GM19023 (cell line): Measurements from ENCODE around the gene ADAMTS6.

Source experiments
- ATAC-seq: cut with Tn5 transposase; IDR thresholded peaks from one replicate; pipeline ENCODE4 v1.9.1; 2021; ENCODE audit warnings: mild to moderate bottlenecking, moderate library complexity; ENCODE audit not compliant: unreplicated experiment

ADAMTS6 gene

DNA sequence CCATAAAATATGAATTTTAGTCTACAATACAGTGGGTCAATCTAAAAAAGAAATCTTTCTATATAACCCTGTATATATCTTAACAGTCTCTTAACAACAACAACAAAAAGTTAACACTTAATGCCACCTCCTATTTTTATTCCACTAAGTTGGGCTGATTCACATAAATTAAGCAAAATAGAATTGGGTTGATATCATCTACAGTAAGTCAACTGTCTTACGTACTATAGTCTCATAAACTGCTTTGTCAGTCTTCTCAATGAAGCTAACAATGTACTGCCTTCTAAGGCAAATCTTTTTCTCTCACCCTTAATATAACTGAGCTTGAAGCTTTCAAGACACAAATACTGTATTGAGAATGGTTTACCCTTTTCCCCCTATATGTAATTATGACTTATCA, 185.7 kb downstream of the ADAMTS6 start:
- ATAC-seq = no peak

DNA sequence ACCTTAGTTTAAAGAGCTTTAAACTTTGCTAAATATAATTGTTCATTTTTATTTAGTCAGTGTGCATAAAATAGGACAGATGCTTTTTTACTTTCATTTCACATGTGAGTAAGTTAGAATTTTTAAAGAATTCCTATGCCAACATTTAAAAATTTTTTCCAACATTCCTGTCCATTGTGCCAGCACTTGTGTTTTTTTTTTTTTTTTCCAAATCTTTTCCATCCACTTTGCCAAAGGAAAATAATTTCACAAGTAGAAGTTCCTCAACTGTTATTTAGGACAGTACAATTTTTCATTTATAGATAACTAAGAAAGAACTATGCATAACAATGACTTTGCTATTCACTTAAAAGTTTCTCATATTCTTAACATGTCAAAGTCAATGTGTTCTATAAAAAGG, 189.5 kb downstream of the ADAMTS6 start:
- no peak for ATAC-seq

DNA sequence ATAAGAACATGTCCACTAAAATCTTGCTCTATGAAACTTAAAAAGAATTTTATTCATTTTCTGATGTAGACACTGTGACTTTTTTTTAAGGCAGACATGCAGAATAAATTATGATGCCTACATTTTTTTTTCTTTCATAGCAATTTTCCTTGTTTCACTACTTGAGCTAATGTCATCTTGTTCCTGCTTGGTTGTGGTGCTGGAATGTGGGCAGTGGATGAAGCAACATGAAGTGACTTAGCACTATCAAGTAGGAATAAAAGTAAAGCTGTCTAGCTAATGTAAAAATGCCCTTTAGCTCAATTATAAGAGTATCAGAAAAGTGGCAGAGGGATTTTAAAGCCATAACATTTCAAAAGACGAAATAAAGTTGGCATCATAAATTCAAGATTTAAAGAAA, 191.0 kb downstream of the ADAMTS6 start:
- ATAC-seq = no peak

DNA sequence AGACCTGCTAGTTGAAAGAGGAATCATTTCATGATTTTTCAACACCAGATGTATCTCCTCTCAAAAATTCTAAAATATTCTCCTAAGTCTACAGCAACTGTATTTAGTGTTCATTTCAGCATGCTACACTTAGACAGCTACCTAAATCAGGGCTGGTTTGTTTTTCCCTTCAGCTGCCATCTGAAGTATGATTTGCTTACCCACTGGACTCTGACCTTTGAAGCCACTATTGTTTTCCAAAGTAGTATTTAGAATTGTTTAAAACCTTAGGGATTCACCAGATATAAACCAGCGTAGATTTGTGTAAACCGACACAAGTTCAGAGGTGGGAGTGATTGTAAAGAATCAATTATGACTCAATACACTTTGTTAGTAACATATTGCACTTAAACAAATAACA, 193.1 kb downstream of the ADAMTS6 start:
- no peak for ATAC-seq

DNA sequence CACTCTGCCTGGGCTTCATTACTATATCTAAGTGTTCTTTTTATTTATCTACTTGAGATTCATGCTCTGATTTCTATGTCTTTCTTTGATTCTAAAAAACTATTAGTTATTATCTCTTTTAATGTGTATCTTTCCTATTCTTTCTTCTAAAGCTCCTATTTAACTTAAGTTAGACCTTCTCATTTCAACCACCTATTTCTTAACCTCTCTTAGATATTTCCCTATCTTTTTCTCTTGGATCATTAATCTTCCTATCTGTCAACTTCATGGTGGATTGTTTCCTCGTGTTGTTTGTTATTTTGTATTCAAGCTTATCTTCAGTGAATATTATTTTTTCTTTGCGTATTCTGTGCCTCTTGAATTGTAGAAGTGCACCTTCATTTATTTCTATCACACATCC, 202.1 kb downstream of the ADAMTS6 start:
- ATAC-seq = no peak

DNA sequence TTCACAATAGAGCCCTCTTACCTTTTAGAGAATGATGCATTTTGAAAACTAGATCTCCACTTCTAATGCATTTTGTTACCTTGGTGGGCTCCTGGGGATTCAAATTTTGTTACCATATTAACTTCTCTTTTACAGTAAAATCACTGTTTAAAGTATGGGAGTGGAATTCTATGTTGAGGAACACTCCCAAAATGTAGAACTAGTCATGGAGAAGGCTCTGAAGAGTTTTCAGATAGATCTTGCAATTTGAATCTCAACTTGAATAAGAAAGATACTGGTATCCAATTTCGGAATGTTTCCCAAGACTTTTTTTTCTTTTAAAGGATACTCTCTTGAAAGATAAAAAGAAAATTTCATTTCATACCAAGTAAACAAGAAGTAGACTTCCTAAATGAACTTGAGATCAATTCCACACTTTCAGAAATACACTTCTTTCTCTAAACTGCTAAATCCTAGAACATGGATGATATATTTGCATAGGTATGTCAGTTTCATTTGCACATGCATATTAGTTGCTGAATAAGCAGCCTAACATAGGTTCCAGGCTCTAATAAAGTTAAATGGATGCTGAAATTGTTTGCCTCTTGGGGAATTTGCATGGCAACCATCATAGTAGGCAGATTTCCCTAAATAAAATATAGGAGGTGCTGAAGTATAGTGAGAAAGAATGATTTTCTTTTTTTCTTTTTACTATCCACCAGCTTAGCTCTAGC, 205.4 kb downstream of the ADAMTS6 start:
- no peak for ATAC-seq

DNA sequence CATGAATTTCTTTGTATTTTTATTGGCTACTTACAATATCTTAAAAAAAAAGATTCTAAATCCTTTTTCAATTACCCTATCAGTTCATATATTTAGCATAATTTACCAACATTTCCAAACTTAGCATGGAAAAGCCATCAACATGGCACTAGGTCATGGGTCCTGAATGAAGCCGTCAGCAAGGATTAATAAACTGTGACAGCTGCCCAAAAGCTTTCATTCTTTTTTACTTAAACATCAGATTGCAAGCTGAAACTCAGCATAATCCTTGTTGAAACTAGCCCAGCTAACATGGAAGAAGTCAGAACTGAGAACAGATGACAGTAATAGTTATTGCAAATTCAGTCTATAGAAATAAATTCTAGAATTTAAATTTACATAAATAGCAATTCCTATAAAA, 209.8 kb downstream of the ADAMTS6 start:
- ATAC-seq = no peak

DNA sequence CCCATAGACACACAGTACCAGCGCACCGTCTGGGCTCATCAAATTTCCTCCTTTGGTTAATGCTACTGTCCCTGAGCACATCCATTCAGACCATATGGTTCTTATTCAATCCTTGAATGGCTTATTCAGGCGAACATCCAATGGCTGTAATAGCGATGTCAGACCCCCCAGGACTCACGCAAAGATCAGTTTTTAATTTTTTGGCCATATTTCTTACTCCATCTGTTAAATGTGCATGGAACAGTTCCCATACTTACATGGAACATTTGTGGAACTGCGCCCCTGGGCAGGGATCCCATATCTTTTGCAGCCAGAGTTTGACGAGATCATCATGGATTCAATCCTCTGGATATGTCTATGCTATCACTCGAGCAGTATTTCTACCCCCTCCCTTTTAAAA, 213.2 kb downstream of the ADAMTS6 start:
- no peak for ATAC-seq

DNA sequence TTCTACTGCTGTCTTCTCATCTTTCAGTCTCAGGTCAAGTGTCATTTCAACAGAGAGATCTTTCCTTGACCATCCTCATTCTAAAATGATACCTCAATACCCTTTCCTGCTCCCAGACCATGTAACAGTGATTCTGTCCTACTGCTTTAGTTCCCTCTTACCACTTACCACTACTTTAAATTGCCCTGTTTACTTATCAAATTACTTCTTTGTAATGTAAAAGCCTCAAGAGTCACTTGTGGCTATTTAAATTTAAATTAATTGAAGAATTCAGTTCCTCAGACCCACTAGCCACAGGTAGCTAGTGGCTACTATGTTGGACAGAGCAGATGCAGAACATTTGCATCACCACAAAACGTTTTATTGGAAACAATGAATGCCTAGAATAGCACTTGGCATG, 217.3 kb downstream of the ADAMTS6 start:
- ATAC-seq = no peak

DNA sequence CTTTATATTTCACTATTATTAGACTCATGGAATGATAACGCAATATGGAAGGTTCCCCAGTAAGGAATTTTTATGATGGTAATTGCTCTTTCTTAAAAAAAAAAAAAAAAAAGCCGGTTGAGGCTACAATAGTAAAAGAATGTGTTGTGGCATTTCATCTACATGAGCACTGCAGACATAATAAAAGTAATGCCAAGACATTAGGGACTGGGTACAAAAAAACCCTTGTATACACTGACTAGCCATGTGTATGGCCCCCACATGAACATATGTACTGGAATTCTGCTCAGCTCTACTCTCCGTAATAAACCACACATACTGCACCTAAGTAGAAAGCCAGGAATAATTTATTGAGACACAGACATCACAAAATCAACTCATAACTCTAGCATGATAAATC, 218.4 kb downstream of the ADAMTS6 start:
- ATAC-seq = no peak

DNA sequence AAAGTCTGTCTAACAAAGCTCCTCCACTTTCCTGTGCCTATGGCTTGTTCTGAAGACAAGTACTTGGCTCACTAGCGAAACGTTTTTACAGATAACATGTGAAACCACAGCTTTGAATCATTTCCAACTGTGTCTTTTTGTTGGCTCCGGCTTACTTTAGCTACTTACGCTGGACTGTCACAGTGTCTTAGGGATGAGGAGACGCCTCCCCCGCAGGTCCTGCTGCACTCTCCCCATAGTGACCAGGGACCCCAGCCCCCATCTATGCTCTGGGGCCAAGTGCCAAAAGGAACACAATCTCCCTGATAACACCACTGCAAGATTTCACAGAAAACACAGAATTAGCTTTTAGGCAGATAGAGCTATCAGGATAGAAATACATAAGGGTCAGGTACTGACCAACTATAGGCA, 219.1 kb downstream of the ADAMTS6 start:
- no peak for ATAC-seq

DNA sequence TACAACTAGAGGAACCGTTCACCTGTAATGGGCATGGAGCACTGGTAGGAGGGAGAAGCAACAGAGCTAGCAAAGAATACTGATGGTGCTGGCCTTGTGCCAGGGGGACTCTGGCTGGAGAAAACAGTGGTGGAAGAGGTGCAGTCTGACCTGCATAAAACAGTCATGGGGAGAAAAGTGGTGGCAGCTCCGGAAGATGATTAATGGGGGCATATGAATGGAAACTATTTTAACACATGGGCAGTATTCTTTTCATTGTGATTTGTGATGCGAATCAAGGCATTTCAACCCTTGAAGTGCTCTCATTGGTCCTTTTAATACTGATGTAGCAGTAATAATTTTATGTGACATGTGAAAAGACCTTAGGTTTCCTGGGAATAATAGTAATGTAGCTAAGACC, 219.6 kb downstream of the ADAMTS6 start:
- no peak for ATAC-seq

DNA sequence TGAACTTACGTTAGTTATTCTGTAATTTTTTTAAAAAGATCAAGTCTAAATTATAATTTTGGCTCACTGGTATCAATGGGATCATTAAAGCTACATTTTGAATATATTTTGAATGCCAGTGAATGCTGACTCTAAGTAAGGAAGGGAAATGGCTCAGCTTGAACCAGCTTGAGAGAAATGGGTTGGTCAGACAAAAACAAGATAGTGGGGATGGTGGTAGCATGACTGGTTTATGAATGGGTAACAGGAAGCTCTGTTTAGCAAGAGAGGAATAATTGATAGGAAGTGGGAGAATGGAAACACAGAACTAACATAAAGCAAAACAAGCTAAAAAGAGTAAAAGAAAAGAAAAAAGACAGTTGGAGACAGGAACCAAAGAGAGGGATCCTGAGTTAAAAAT, 220.2 kb downstream of the ADAMTS6 start:
- ATAC-seq = no peak

DNA sequence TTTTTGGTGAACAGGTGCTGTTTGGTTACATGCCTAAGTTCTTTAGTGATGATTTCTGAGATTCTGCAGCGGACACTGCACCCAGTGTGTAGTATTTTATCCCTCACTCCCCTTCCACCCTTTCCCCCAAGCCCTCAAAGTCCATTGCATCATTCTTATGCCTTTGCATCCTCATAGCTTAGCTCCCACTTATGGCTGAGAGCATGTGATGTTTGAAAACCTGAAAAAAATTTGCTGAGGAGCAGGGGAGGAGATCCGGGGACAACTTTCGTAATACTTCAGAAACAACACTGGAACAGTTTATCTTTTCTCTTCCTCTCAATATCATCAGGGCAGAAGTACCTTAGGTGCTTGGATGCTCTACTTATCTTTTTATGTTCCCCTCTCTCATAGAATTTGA, 226.4 kb downstream of the ADAMTS6 start:
- no peak for ATAC-seq

DNA sequence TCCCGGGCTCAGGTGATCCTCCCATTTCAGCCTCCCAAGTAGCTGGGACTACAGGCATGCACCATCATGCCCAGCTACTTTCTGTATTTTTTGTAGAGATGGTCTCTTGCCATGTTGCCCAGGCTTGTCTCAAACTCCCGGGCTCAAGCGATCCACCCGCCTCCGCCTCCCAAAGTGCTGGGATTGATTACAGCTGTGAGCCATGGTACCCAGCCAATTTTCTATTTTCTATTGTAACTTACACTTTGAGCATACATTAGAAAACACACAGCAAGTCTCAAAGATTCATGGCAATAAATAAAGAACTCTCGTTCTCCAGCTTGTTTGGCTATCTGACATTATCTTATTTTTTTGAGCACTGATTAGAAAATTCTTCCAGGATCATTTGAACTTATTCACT, 228.7 kb downstream of the ADAMTS6 start:
- no peak for ATAC-seq

DNA sequence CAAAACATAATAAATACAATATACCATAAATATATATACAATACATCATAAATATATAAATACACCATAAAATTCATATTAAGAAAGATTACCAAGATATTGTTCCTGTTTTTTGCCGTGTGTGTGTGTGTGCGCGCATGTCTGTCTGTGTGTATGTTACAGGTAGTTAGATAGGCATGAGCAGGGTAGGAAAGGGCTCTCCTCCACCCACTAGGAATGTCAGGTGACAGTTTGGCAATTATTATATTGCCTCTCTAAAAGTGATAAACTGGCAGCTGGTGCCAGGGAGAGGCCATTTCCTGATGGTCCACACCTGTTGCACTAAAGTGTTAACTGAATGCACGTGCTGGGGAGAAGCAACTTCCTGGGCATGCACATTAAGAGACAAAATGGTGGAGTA, 232.8 kb downstream of the ADAMTS6 start:
- no peak for ATAC-seq

DNA sequence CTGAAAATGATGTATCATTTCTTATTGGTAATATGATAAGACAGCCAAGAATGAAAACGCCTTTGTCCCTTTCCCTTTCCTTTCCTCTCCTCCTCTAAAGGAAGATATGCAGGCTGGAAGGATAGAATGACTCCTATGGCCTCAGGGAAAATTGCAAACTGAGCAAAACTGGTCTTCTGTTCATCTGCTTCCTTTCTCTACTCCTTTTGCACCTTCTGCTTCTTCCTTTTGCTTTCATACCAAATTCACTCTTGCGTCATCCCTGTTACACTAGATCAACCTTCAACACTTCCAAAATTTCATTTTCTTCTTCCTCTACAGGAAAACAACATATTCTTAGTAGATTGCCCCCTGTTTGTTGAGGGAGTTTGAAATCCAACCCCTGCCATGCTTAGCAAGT, 234.1 kb downstream of the ADAMTS6 start:
- no peak for ATAC-seq

DNA sequence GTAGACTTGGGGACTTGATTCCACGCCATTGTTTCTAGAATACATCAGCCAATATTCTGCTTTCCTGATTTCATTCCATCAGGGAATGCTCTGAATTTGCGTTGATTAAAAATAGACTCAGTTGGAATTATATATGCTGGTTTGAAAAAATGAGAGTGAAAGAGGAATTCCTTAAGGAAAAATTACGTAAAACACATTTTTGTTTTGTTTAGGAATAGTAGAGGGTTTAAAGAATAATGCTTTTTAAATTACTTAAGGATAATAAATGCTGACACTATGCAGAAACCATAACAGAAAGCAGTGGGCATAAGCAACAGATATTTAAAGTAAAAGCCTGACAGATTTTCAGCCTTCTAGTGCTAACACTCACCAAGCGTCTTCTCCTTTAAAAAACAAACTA, 235.0 kb downstream of the ADAMTS6 start:
- ATAC-seq = no peak

DNA sequence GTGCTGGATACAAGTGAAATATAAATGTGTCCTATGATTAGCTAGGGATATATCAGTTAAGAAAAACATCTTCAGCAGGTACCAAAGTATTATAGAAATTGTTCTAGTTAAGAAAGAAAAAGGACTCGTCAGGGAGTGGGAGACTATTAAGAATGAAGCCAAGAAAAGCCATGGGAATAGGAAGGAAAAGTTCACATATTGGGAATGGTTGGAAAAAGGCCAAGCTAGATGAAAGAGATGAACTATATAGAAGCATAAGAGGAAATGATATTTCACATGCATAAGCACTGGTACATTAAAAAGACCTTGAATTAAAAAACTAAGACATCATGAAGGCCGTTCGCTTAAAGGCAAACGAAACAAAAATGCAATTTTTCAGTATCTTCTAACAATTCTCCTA, 237.7 kb downstream of the ADAMTS6 start:
- ATAC-seq = no peak

DNA sequence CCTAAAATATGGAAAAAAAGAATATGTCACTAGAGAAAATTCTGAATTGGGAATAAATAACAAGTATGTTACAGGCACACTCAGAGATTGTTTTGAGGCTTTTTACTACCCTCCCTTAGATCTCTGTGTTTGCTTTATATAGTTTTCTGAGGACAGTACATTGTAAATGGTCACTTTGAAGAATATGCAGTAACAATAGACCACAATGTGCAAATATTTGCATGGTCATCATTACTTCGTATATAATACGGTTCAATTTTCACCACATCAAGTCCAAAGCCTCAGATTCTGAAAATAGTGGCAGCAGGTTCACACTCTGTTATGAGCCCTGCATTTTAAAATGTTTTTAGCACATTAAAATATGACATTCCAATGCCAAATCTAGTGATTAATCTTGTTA, 238.6 kb downstream of the ADAMTS6 start:
- ATAC-seq = no peak

DNA sequence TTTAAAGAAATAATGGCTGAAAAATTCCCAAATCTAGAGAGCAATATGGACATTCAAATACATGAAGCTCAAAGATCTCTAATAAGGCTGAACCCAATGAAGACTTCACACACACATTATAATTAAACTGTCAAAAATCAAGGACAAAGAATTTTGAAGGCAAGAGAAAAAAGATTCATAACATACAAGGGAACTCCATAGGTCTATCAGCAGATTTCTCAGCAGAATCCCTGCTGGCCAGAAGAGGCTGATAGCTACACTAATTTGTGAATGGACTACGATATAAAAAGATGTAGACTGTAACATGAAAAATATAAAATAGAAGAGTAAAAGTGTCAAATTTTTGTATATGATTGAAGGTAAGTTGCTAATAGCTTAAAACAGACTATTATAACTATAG, 251.9 kb downstream of the ADAMTS6 start:
- ATAC-seq = no peak

DNA sequence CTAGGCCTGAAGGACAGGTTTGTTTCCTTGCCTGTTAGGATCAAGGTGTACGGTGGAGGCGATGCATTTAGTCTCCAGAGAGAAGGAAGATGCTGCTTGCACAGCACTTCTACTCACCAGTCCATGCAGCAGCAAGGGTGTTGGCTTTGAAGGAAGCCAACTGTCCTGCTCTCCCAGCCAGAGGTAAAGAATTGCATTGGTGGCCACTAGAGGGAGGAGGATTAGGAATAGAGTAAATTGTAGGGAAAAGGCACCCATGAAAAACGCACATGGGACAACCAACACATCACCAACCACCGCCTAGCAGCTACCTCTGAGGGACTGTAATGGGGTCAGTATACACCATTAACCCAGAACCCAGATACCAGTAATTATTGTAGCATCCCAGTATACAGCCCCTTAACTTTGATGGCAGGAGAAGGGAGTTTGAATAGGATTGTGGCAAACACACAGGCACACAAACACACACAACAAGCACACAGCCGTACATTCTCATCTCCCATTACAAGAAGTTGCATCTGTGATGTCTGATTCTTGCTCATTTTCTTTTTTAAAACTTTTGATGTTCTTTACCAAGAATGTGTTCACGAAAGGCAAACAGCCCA, 267.7 kb downstream of the ADAMTS6 start:
- no peak for ATAC-seq

DNA sequence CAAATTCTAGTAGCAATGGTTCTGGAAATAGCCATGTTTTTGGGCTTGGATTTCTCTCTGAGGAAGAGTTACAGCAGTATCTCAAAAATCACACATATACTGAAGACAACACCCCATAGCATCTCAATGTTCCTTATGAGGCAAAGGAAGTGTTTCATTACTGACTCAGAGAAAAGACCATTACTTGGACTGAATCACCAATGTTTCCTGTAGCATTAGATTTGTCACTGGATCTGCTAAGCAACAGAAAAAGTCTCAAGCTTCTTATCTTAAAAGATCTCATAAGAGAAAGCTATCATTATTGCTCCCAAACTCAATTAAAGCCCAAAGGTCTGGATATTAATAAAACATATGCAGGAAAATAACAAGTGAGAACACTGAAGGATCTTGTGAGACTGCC, 272.4 kb downstream of the ADAMTS6 start:
- ATAC-seq = no peak
